H9 (cell line): ENCODE results near the gene TCF7L1. TPM values are rescaled to one million over a fixed set of nuclear protein-coding genes. Genes with fewer than 3 reads are reported as not detected.

Experiments used
- DNase-seq: peaks from one replicate; pipeline ENCODE4 v3.0.0-alpha.2; 2017
- H2AFZ ChIP-seq: one replicate; pipeline ENCODE4 v1.6.1; 2013; ENCODE audit warnings: mild to moderate bottlenecking, low read length, control low read depth, moderate library complexity
- H2AK5ac ChIP-seq: 2 replicates; pipeline ENCODE4 v1.6.1; 2013; ENCODE audit warnings: low read length, control low read depth, mixed read lengths; ENCODE audit not compliant: insufficient read length
- H2BK120ac ChIP-seq: one replicate; pipeline ENCODE4 v1.6.1; 2013; ENCODE audit warnings: low read depth, mild to moderate bottlenecking, low read length, control low read depth, inconsistent platforms; ENCODE audit not compliant: poor library complexity, severe bottlenecking
- H2BK12ac ChIP-seq: 2 replicates; pipeline ENCODE4 v1.6.1; 2013; ENCODE audit warnings: low read length, control low read depth, mixed read lengths, low read depth; ENCODE audit not compliant: insufficient read length
- H2BK15ac ChIP-seq: 2 replicates; pipeline ENCODE4 v1.6.1; 2013; ENCODE audit warnings: low read depth, low read length, control low read depth
- H2BK20ac ChIP-seq: one replicate; pipeline ENCODE4 v1.6.1; 2013; ENCODE audit warnings: low read depth, mild to moderate bottlenecking, low read length, control low read depth, inconsistent platforms; ENCODE audit not compliant: poor library complexity, severe bottlenecking
- H2BK5ac ChIP-seq: 2 replicates; pipeline ENCODE4 v1.6.1; 2013; ENCODE audit warnings: low read length, control low read depth, mixed read lengths; ENCODE audit not compliant: insufficient read length
- H3K14ac ChIP-seq: 2 replicates; pipeline ENCODE4 v1.6.1; 2013; ENCODE audit warnings: low read length, control low read depth; ENCODE audit not compliant: insufficient read depth
- H3K18ac ChIP-seq: 2 replicates; pipeline ENCODE4 v1.6.1; 2013; ENCODE audit warnings: low read depth, mild to moderate bottlenecking, mixed read lengths, low read length, control low read depth; ENCODE audit not compliant: insufficient read length
- H3K23ac ChIP-seq: 2 replicates; pipeline ENCODE4 v1.6.1; 2013; ENCODE audit warnings: low read length, control low read depth, mixed read lengths, low read depth; ENCODE audit not compliant: insufficient read length
- H3K23me2 ChIP-seq: 2 replicates; pipeline ENCODE4 v1.6.1; 2013; ENCODE audit warnings: low read depth, mild to moderate bottlenecking, mixed read lengths, low read length, control low read depth; ENCODE audit not compliant: insufficient read length, poor library complexity, severe bottlenecking
- H3K27ac ChIP-seq: 2 replicates; pipeline ENCODE4 v1.5.1; 2013; ENCODE audit warnings: low read length, control low read depth, mixed read lengths, low read depth; ENCODE audit not compliant: insufficient read length
- H3K27me3 ChIP-seq: 2 replicates; pipeline ENCODE4 v1.6.1; 2013; ENCODE audit warnings: low read length, control low read depth, inconsistent platforms; ENCODE audit not compliant: insufficient read depth
- H3K4ac ChIP-seq: 2 replicates; pipeline ENCODE4 v1.6.1; 2013; ENCODE audit warnings: low read depth, mild to moderate bottlenecking, control low read depth, inconsistent platforms, low read length, moderate library complexity
- H3K4me1 ChIP-seq: 2 replicates; pipeline ENCODE4 v1.6.1; 2013; ENCODE audit warnings: low read length, control low read depth, inconsistent platforms; ENCODE audit not compliant: insufficient read depth
- H3K4me2 ChIP-seq: 2 replicates; pipeline ENCODE4 v1.6.1; 2013; ENCODE audit warnings: low read length, control low read depth, mixed read lengths; ENCODE audit not compliant: insufficient read length, insufficient read depth
- H3K56ac ChIP-seq: 2 replicates; pipeline ENCODE4 v1.6.1; 2013; ENCODE audit warnings: low read depth, mild to moderate bottlenecking, mixed read lengths, low read length, control low read depth; ENCODE audit not compliant: insufficient read length
- H3K79me1 ChIP-seq: 2 replicates; pipeline ENCODE4 v1.6.1; 2013; ENCODE audit warnings: low read depth, mild to moderate bottlenecking, moderate library complexity, low read length, control low read depth, inconsistent platforms; ENCODE audit not compliant: insufficient read depth, poor library complexity, severe bottlenecking
- H3K79me2 ChIP-seq: 2 replicates; pipeline ENCODE4 v1.6.1; 2013; ENCODE audit warnings: low read length, control low read depth, inconsistent platforms; ENCODE audit not compliant: insufficient read depth
- H3K9ac ChIP-seq: 2 replicates; pipeline ENCODE4 v1.6.1; 2013; ENCODE audit warnings: low read length, control low read depth, mixed read lengths; ENCODE audit not compliant: insufficient read length; ENCODE audit errors: extremely low read depth
- H3K9me3 ChIP-seq: one replicate; pipeline ENCODE4 v1.6.1; 2013; ENCODE audit warnings: low read depth, low read length, inconsistent platforms; ENCODE audit not compliant: control insufficient read depth
- H3T11ph ChIP-seq: one replicate; pipeline ENCODE4 v1.6.1; 2013; ENCODE audit warnings: mild to moderate bottlenecking, low read length, control low read depth, inconsistent platforms
- H4K20me1 ChIP-seq: one replicate; pipeline ENCODE4 v1.6.1; 2013; ENCODE audit not compliant: control insufficient read depth, insufficient read length, insufficient read depth
- H4K5ac ChIP-seq: 2 replicates; pipeline ENCODE4 v1.6.1; 2013; ENCODE audit warnings: low read depth, mild to moderate bottlenecking, mixed read lengths, low read length, control low read depth; ENCODE audit not compliant: insufficient read length
- H4K8ac ChIP-seq: replicated peaks from 2 replicates; pipeline ENCODE4 v1.6.1; 2013; ENCODE audit warnings: low read length, control low read depth, mixed read lengths, low read depth; ENCODE audit not compliant: insufficient read length
- H4K91ac ChIP-seq: 2 replicates; pipeline ENCODE4 v1.6.1; 2013; ENCODE audit warnings: low read depth, mild to moderate bottlenecking, moderate library complexity, mixed read lengths, low read length, control low read depth; ENCODE audit not compliant: insufficient read length
- H3K27ac Mint-ChIP-seq, 3 experiments: 2 replicates in 2 of 3; 3 replicates in 1 of 3; pipeline ENCODE4 v1.8.0; 2020 to 2021; ENCODE audit warnings: mixed read lengths in 3 of 3, mild to moderate bottlenecking in 1 of 3, moderate library complexity in 1 of 3
- H3K27me3 Mint-ChIP-seq: 2 replicates; pipeline ENCODE4 v1.8.0; 2021; ENCODE audit warnings: low read depth, mild to moderate bottlenecking, moderate library complexity, mixed read lengths
- H3K36me3 Mint-ChIP-seq, 3 experiments: 2 replicates in 2 of 3; 3 replicates in 1 of 3; pipeline ENCODE4 v1.8.0; 2020 to 2021; ENCODE audit warnings: low read depth in 3 of 3, mixed read lengths in 3 of 3; ENCODE audit not compliant: insufficient read depth in 1 of 3
- H3K4me1 Mint-ChIP-seq, 2 experiments: 2 replicates each; pipeline ENCODE4 v1.8.0; 2020; ENCODE audit warnings: mixed read lengths in 2 of 2
- H3K4me3 Mint-ChIP-seq, 2 experiments: 2 replicates in 1 of 2; 3 replicates in 1 of 2; pipeline ENCODE4 v1.8.0; 2020 to 2021; ENCODE audit warnings: mild to moderate bottlenecking in 2 of 2, mixed read lengths in 2 of 2, moderate library complexity in 1 of 2
- H3K9me3 Mint-ChIP-seq, 2 experiments: 2 replicates in 1 of 2; 3 replicates in 1 of 2; pipeline ENCODE4 v1.8.0; 2020; ENCODE audit warnings: mild to moderate bottlenecking in 2 of 2, mixed read lengths in 2 of 2, moderate library complexity in 1 of 2
- CTCF ChIP-seq: fragments of 200-600 bp; sonication (generic); conservative IDR thresholded peaks from 3 replicates; pipeline ENCODE4 v1.8.0; 2021; ENCODE audit warnings: antibody characterized with exemption, mild to moderate bottlenecking
- WGBS: extraction: QIAGEN DNeasy Blood & Tissue Kit; methylation state at CpG from one replicate; pipeline ENCODE4 v1.1.7; 2013; ENCODE audit warnings: missing lambda C conversion rate, low lambda C conversion rate, mixed read lengths; ENCODE audit not compliant: insufficient read length; ENCODE audit errors: extremely low coverage; 5-methylcytosine and 5-hydroxymethylcytosine counted together
- total RNA-seq: library from RNA; stranded (reverse); gene quantifications from 2 replicates; pipeline ENCODE4 v1.2.1, GENCODE V29; 2021

TCF7L1 gene
- total RNA-seq, 1 experiment from 2014 or later: 112 TPM

- Histone ChIP-seq H3K9me3 (no peaks in the 10 kb centered on the region), H3K27ac (peak overlapping the region; percentile 72), H3K18ac (no peak overlapping the region), H3K79me2 (peaks cover 29% of the 10 kb centered on the region; the same call in 1 of the 2 replicates), H3K23me2 (no peaks in the 10 kb centered on the region), H2BK12ac (no peak overlapping the region), H3K4me1 (peaks cover 58% of the 10 kb centered on the region), H3K56ac (no peak overlapping the region), H4K5ac (no peak overlapping the region), H3K9ac (peak overlapping the region; percentile 17), H2BK20ac (no peak overlapping the region), H2AK5ac (peak overlapping the region; percentile 28), H2BK120ac (no peak overlapping the region), H3K79me1 (peaks cover 16% of the 10 kb centered on the region), H4K20me1 (no peaks in the 10 kb centered on the region), H2BK5ac (peak overlapping the region; percentile 71), H3K23ac (no peak overlapping the region), H4K8ac (no peak overlapping the region), H2AFZ (no peak overlapping the region), H4K91ac (peak overlapping the region; percentile 38), H2BK15ac (no peak overlapping the region; the same call in 1 of the 2 replicates), H3K4ac (peak overlapping the region; percentile 15; the same call in 1 of the 2 replicates), H3T11ph (no peak overlapping the region), H3K14ac (peak overlapping the region; percentile 72; the same call in 1 of the 2 replicates), H3K4me2 (peak overlapping the region; percentile 19), H3K27me3 (no peaks in the 10 kb centered on the region)
- H3K27ac Mint-ChIP-seq: peak overlapping the region; percentile 76 to 95 (median 93); a peak in 6 of 7 replicates
- no peak for DNase-seq
- TF ChIP-seq CTCF: no peak
- peaks cover 88 to 90% of the 10 kb centered on the region in 2 experiments for H3K4me1 Mint-ChIP-seq
- no CpG with 5 or more reads among the region's 7 CpGs for WGBS
- H3K9me3 Mint-ChIP-seq: no peaks in the 10 kb centered on the region
- peak overlapping the region in 1 of 2 experiments; percentile 31; a peak in 2 of 5 replicates for H3K4me3 Mint-ChIP-seq
- peaks cover 8 to 11% (median 8%) of the 10 kb centered on the region in 3 experiments; a peak in 6 of 7 replicates for H3K36me3 Mint-ChIP-seq
- H3K27me3 Mint-ChIP-seq: no peaks in the 10 kb centered on the region; the same call in 1 of the 2 replicates
These were observed 115.7 kb downstream of the TCF7L1 start for GRCh38 chr2:85248773-85249509.
